ENCODE data around the gene COX4I2.
"Not testable (repeated sequence)": the region's sequence is repeated elsewhere in the genome, so short reads cannot be mapped to it uniquely, and the experiment has no call there.

COX4I2 gene

DNA sequence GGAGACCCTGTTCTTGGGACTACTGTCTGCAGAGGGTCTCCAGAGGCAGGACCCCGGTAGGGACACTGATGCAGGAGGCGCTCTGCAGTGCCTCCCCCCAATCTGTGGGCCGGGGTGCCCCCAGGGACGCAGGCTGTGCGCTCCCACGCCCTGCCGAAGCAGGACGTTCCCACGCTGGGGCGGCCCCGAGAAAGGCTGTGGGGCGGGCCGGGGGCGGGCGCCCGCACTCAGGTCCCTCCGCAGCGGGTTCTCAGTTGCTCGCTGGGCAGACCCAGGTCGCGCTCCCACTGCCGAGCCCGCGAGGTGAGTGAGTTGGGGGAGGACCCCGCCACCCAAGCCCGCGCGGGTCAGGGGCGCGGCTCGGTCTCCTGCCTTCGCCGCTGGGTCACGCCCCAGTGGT, at the start of gene COX4I2:
COX4I2 (plus strand) TSS at position 253 of the 400 bp plus-strand sequence. CDS start 1,106 bp downstream, outside the sequence.
- no peak for FAIRE-seq

DNA sequence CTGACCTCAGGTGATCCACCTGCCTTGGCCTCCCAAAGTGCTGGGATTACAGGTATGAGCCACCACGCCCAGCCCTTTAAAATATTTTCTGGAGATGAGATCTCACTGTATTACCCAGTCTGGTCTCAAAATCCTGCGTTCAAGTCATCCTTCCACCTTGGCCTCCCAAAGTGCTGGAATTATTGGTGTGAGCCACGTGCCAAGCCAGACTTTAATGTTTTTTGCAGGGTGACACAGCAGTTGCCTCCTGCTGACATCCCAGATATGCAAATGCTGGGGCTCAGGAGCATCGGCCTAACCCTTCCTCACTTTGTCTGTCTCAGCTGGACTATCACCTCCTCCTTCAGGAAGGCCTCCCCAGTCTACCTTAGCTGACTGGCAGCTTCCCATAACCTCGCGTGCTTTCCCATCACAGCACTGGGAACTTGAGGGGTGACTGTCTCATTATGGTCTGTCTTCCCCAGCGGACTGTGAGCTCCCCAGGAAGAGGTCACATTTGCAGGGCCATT, 46.9 kb upstream of the COX4I2 start:
- FAIRE-seq: no peak

DNA sequence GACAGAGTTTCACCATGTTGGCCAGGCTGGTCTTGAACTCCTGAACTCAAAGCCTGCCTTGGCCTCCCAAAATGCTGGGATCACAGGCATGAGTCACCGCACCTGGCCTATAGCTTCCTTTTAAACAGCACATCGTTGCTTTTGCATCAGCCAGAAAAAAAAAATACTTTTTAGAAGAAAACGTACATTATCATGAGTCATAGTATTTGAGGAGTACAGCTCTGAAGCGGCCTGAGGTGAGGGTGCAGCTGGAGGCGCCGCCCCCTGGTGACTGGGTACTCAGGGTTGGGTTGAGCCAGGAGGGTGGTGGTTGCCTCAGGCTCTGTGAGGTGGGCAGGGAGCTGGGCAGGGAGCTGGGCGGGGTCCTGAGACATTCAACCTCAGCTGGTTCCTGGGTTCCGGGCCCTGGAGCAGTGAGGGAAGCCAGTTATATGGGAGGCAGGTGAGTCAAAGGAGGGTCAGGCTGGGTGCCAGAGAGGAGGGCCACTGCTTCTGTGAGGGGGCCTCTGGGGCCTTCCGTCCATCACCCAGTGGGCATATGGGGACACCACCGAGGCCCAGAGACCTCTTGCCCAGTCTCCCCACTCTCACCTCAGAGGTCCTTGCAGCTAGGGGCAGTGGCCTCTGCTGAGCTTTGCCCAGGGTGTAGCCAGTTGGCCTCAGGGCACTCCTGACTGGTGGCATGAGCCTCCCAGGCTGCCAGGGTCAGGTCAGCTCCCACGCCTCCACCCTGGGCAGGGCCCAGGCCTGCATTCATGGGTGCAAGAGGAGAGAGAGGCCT, 44.3 kb upstream of the COX4I2 start:
- no peak for FAIRE-seq

DNA sequence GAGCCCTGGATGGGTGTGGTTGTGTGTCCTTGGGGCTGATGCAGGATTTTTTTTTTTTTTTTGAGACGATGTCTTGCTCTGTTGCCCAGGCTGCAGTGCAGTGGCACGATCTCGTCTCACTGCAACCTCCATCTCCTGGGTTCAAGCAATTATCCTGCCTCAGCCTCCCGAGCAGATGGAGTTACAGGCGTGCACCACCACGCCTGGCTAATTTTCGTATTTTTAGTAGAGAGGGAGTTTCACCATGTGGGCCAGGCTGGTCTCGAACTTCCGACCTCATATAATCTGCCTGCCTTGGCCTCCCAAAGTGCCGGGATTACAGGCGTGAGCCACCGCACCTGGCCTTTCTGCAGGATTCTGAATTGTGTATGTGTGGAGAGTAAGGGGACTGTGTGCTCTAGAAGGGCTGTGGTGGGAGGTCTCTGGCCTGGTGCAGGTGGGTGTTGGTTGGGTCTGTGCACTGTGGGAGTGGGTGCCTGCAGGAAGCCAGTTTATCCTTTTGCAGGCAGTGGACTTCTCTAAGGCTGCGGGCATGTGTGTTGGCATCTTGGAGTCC, 43.6 kb upstream of the COX4I2 start:
- no peak for FAIRE-seq

DNA sequence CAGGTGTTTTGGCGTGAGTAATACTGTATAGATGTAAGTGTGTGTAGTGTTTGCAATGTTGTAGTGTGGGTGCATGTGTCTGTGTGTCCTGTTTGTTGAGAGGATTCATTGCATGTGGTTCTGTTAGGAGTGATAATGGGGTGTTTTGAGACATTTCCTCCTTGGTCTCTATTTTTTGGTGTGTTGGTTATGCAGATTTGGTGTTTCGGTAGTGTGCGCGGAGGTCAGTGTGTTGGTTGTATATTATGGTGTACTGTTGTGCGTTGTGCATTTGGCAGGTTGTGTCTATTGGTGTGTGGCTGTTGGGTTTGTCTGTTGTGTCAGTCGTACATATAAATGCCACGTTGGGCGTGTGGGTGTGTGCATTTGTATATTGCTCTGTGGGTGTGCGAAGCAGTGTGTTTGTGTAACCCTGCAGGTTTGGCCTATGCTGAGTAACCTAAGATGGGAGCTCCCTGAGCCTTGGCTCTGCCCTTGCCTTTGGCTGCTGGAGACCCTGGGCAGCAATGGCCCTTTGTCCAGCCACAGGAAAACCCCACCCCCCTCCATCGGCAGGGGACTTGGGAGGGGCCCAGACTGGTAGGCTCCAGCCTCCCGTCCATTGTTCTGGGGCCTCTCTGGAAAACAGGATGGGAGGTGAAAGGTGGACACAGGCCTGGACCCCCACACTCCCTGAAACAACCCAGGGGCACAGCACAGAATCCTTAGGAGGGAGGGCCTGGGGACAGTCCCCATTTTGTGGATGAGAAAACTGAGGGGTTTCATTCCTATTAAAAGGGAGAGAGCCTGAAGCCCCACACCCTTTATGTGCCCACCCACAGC, 42.9 kb upstream of the COX4I2 start:
- FAIRE-seq: no peak

DNA sequence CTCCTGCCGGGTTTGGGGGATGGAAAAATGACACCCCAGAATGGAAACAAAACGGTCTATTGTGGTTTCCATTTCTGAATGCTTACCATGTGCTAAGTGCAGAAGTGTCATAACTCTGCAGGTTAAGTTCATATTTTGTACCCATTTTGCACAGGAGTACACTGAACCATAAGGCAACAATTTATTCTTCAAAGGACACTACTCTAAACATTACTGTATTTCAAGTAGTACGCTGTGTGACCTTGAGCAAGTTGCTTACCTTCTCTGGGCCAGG, 42.4 kb upstream of the COX4I2 start:
- no peak for FAIRE-seq

DNA sequence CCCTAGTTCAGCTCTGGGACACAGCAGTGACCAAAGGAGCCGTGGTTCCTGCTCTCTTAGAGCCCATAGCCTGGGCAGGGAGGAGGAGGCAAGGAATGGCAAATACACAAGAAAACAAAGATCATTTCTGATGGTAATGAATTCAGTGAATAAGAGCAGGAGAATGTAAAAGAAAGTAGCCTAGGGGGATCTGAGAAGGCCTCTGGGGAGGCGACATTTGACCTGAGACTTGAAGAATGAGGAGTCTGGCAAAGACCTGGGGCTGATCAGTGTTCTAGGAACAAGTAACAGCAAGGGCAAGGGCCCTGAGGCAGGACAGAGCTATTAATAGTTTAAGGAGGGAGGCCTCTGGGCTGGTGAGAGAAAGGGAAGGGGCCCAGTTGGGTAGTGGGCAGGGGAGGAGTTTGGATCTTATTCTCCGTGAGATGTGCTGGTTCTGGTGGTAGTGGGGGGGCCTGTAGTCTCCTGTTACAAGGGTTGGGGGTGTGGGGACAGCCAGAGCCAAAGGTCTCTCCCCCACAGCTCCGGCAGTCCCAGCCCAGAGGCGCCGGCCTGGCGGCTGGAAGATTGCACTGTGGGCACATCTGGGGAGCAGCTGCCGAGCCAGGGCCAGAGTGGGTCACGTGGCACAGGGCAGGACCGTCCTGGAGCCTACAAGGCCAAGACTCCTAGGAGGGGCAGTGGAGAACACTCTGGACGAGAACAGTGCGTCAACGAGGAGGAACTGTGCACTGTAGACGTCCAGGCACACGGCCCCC, 41.9 kb upstream of the COX4I2 start:
- FAIRE-seq: peak; percentile 85

DNA sequence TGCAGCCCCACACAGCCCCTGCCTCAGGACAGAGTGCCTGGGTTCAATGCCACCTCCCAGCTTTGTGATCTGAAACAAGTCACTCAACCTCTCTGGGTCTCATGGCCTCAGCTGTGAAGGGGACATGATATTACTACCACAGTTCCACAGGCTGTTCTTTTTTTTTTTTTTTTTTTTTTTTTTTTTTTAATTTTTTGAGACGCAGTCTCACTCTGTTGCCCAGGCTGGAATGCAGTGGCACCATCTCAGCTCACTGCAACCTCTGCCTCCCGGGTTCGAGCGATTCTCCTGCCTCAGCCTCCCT, 41.3 kb upstream of the COX4I2 start:
- not testable (repeated sequence) for FAIRE-seq

DNA sequence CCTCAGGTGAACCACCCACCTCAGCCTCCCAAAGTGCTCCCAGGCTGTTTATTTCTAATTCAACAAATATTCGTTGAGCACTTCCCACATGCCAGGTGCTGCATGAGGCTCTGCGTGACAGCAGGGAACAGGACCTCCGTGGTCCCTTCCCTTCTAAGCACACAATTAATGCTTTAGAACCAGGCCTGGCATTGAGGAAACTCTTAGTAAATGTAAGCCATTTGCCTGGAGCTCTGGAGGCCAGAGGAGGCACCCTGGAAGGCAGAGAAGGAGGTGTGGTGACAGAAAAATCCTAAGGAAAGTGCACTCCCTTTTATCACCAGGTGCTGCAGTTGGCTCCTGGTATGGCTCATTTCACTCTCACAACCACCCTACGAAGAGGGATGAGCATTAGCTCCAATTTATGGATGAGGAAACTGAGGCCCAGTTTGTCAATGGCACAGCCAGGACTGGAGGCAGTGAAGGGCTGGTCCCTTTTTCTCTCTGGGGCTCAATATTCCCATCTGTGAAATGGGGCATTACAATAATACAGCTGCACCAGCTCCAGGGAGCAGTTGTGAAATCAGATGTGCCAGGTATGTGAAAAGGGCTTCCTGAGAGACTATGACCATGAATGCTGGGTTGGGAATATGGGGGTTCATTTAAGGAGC, 40.8 kb upstream of the COX4I2 start:
- no peak for FAIRE-seq

DNA sequence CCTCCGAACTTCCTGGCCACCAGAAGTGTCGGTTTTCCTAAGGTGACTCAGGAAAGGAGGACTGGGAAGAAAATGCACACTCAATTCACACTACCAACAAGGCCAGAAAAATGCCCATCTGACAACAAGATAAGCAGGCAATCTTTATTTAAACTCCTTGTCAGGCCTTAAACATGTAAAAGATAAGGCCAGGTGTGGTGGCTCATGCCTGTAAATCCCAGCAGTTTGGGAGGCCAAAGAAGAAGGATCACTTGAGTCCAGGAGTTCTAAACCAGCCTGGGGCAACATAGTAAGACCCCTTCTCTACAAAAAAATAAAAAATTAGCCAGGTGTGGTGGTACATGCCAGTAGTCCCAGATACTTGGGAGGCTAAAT, 40.2 kb upstream of the COX4I2 start:
- no peak for FAIRE-seq

DNA sequence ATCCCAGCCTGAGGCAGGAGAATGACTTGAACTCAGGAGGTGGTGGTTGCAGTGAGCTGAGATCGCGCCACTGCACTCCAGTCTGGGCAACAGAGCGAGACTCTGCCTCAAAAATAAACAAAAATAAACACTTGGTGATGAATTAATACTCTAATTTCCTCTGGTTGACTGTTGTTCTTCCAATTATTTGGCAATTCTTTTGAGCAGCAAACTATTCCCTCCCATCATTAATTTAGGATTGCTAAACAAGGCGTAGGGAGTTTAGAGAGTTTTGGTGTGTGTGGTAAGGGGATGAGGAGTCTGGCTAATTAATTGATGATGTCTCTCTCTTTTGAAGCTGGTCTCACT, 35.3 kb upstream of the COX4I2 start:
- FAIRE-seq: no peak

DNA sequence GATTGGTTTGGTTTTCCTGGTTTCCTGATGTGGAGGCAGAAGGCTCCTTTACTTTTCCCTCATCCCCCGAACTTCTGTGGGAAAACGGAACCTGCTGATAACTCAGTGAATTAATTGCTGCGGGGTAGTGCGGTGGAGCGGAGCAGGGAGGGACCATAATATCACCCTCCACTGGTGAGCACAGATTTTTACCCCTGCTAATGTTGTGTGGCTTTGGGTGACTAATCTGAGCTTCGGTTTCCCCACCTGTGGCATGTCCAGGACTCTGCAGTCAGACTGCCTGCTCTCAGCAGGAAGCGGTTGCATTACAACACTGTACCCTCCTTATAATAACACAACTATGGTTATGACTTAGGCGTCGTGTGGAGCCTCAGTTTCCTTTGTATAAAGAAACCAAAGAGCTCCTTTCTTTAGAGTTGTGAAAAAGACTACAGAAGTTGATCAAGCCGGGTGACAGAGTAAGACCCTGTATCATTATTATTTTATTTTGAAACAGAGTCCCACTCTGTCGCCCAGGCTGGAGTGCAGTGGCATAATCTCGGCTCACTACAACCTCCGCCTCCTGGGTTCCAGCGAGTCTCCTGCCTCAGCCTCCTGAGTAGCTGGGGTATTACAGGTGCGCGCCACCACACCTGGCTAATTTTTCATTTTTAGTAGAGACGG, 34.8 kb upstream of the COX4I2 start:
- FAIRE-seq: no peak

DNA sequence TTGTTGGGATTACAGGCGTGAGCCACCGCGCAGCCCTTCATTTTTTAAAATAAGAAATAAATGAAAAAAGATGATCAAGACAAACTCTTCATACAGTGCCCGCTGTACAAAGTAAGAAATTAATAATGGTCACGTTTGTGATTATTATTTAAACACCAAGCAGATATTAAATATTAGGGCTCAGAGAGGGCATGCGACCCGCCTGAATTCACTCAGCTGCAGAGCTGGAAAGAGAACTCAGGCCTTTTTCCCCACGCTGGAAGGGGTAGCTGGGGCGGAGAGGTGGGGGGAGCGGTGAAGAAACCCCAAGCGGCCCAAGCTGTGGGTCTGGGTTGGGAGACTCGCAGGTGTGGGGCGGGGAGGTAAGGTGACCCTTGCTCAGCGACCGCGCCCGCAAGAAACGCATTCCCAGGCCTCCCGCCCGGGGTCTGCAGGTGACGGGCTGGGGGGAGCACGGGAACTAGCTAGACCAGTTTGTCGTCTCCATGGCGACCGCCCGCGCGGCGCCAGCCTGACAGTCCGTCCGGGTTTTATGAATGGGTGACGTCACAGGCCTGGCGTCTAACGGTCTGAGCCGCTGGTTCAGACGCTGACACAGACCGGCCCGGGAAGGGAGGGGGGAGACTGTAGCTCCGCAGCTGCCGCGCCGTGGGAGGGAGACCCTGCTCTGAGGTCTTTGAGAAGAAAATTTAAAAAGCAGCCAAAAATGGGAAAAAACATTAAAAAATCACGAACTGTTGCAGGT, 33.7 kb upstream of the COX4I2 start:
- no peak for FAIRE-seq

DNA sequence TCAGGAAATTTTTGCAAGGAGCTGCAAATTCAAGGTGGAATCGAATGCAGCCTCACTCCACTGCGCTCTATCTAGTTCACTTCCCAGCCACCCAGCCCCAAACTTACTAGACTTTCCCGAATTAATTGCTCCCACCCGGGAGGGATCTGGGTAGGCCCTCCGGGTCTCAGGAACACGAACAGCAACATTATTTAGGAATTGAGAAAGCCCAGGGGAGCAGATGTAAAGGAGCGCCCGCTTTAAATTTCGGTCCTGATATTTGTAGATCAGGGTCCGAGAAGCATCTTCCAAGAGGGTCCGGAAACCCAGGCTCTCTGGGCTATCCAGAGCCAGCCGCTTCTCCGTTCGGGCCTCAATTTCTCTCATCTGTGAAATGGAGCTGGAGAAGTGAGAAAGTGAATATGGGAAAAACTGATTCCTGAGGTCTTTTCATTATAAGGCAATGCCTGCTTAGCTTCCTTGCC, 33.1 kb upstream of the COX4I2 start:
- no peak for FAIRE-seq

DNA sequence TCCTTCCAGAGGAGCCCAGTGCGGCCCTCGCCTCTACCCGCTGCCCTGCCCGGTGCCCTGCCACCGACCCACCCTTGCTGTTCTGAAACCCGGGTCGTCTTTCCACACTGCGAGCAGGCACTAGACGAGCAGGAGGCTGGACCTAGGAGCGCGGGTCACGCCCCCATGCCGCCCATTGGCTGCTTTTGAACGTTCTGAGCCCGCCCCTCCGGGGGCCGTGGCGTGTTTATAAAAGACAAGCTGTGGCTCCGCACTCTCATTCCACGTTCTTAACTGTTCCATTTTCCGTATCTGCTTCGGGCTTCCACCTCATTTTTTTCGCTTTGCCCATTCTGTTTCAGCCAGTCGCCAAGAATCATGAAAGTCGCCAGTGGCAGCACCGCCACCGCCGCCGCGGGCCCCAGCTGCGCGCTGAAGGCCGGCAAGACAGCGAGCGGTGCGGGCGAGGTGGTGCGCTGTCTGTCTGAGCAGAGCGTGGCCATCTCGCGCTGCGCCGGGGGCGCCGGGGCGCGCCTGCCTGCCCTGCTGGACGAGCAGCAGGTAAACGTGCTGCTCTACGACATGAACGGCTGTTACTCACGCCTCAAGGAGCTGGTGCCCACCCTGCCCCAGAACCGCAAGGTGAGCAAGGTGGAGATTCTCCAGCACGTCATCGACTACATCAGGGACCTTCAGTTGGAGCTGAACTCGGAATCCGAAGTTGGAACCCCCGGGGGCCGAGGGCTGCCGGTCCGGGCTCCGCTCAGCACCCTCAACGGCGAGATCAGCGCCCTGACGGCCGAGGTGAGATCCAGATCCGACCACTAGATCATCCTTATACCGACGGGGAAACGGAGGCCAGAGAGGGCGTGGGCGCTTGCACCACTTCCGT, 32.4 kb upstream of the COX4I2 start, which contains the start of gene ID1:
ID1 (plus strand) TSS at position 259 of the 871 bp plus-strand sequence; CDS start at position 358, 99 bp downstream.
- peak; percentile 66 for FAIRE-seq

DNA sequence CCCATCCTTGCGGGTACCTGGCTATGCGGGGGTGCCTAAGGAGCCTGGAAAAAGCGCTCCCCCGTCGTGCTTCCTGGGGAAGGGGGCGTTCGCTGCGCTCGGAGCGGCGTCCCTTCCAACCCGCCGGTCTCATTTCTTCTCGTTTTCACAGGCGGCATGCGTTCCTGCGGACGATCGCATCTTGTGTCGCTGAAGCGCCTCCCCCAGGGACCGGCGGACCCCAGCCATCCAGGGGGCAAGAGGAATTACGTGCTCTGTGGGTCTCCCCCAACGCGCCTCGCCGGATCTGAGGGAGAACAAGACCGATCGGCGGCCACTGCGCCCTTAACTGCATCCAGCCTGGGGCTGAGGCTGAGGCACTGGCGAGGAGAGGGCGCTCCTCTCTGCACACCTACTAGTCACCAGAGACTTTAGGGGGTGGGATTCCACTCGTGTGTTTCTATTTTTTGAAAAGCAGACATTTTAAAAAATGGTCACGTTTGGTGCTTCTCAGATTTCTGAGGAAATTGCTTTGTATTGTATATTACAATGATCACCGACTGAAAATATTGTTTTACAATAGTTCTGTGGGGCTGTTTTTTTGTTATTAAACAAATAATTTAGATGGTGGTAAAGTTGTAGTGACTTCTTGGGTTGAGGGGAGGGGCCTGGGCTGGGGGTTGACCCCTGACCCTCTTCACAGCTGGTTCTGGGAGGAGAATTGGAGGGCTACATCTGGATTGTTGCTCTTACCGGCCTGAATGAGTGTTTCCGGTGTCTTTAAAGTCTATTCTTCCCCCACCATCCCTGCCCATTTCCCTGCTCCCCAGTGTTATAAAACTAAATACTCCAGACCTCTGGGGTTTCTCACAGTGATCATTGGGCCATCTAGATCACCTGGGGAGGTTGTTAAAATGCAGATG, 31.6 kb upstream of the COX4I2 start:
- no peak for FAIRE-seq

DNA sequence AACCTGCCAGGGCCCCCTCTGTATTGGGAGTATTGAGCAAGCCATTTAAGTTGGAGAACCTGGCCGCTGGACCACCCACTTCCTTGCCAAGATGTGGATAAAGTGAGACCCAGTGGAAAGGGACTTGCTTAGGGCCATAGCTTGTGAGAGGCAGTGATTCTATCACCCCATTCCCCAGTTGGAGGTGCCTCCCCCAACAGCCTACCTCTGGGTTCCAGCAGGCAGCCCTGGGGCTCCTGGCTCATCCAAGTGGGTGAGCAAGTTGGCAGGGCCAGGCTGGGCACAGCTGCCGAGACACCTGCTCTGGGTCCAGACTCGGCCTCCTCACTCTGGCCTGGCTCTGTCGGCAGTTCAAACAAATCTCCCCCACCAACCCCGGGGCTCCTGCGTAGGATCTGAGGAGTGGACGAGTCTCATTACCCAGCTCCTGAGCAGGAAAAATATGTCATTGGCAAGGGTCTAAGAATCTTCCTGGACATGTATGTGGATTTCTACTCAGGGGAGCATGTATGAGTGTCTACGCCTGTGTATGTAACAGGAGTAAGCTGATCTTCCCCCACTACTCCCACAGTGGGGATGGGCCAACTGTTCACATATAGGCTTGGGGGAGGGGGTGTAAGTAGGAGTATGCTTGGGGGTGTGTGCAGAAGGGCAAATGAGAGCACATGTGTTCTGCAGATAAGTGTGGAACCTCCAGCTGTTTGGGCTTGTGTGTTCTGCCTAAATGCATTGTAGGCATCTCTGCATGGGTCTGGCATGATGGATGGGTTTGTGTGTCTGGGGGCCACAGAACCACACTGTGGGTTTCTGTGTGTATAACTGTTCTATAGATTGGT, 30.7 kb upstream of the COX4I2 start:
- no peak for FAIRE-seq

DNA sequence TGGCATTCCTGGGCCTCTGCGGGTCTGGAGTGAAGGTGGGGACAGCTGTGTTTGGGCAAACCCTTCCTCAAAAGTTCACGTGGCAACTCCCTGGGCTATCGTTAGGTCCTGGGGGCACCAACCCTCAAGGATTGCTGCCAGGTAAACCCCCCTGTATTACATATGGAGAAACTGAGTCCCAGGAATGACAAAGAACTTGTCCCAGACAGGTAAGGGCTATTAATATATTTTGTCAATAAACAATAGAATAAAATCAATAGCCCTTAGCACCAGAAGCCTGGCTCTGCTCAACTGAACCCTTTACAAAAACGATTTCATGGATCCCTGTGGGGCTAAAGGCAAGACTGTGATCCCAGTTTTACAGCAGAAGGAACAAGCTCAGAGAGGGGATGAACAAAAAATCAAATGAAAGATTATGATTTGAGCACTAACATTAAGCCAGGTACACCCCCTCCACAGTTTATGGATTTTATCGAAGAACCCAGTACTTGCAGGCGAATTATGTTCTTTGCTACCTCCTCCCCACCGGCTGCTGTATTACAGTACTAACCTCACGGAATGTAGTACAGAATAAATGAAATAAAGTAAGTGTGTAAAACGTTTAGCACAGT, 30.0 kb upstream of the COX4I2 start:
- FAIRE-seq: no peak
